Type B pancreatic cell (in vitro differentiated cells): Measurements from ENCODE around the gene SFSWAP. TPM values are rescaled to one million over a fixed set of nuclear protein-coding genes. Genes with fewer than 3 reads are reported as not detected.

Experiments used
- DNase-seq: peaks from one replicate; pipeline ENCODE4 v3.0.0; 2021; ENCODE audit warnings: mixed read lengths; ENCODE audit not compliant: unreplicated experiment; ENCODE audit errors: extremely low spot score
- H3K27ac Mint-ChIP-seq: 2 replicates; pipeline ENCODE4 v1.8.0; 2021; ENCODE audit warnings: mild to moderate bottlenecking, mixed read lengths
- H3K27me3 Mint-ChIP-seq: 2 replicates; pipeline ENCODE4 v1.8.0; 2021; ENCODE audit warnings: mixed read lengths
- H3K36me3 Mint-ChIP-seq: 2 replicates; pipeline ENCODE4 v1.8.0; 2021; ENCODE audit warnings: mixed read lengths
- H3K4me1 Mint-ChIP-seq: one replicate; pipeline ENCODE4 v1.8.0; 2021; ENCODE audit warnings: mixed read lengths; ENCODE audit not compliant: unreplicated experiment
- H3K4me3 Mint-ChIP-seq: 2 replicates; pipeline ENCODE4 v1.8.0; 2021; ENCODE audit warnings: mild to moderate bottlenecking, mixed read lengths
- H3K9me3 Mint-ChIP-seq: 2 replicates; pipeline ENCODE4 v1.8.0; 2021; ENCODE audit warnings: mixed read lengths
- CTCF ChIP-seq: fragments of 200-600 bp; sonication (generic); conservative IDR thresholded peaks from 2 replicates; pipeline ENCODE4 v1.5.0; 2021; ENCODE audit warnings: antibody characterized with exemption, mild to moderate bottlenecking
- total RNA-seq: library from RNA; stranded (reverse); gene quantifications from 2 replicates; pipeline ENCODE4 v1.2.1, GENCODE V29; 2021; ENCODE audit warnings: low replicate concordance

The SFSWAP gene
- total RNA-seq, 1 donor from 2014 or later, result 59.3 TPM

GRCh38 chr12:131824450-131824849 lies 113.6 kb downstream of the SFSWAP start:
- H3K4me3 Mint-ChIP-seq, result no peak overlapping the region
- H3K9me3 Mint-ChIP-seq, result no peaks in the 10 kb centered on the region
- DNase-seq, result no peak

DNA sequence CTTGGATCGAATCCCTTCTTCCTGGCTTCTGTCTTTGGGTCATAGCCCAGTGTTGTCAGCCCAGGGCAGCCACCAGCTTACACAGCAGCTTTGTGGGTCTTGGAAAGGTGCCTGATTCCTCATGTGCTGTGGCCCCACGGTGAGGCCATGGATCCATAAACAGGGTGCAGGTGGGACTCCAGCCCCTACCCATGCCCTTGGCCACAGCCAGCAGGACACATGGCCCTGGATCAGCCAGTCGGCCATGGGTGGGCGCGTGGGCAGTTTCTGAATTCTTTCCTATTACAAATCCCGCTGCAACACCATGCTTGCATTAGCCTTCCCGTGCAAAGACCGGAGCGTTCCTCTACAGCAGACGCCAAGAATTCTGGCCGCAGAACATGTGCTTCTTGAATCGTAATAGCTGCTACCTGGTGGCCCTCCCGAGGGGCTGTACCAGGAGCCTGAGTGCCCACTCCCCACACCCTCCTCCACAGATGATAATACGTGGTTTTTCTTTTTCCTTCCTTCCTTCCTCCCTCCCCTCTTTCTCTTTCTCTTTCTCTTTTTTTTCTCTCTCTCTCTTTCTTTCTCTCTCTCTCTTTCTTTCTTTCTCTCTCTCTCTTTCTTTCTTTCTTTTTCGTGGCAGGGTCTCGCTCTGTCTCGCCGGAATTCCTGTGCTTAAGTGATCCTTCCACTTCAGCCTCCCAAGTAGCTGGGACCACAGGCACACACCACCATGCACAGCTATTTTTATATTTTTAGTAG lies 114.4 kb downstream of the SFSWAP start:
- no peak for TF ChIP-seq CTCF
- no peak overlapping the region for H3K4me3 Mint-ChIP-seq

More at GRCh38 chr12:131824450-131824849, 113.6 kb downstream of the SFSWAP start:
- peaks cover 41% of the 10 kb centered on the region for H3K27me3 Mint-ChIP-seq
- no peaks in the 10 kb centered on the region for H3K36me3 Mint-ChIP-seq
- H3K27ac Mint-ChIP-seq, result no peak overlapping the region
- no peaks in the 10 kb centered on the region for H3K4me1 Mint-ChIP-seq
- no peak for TF ChIP-seq CTCF

DNA sequence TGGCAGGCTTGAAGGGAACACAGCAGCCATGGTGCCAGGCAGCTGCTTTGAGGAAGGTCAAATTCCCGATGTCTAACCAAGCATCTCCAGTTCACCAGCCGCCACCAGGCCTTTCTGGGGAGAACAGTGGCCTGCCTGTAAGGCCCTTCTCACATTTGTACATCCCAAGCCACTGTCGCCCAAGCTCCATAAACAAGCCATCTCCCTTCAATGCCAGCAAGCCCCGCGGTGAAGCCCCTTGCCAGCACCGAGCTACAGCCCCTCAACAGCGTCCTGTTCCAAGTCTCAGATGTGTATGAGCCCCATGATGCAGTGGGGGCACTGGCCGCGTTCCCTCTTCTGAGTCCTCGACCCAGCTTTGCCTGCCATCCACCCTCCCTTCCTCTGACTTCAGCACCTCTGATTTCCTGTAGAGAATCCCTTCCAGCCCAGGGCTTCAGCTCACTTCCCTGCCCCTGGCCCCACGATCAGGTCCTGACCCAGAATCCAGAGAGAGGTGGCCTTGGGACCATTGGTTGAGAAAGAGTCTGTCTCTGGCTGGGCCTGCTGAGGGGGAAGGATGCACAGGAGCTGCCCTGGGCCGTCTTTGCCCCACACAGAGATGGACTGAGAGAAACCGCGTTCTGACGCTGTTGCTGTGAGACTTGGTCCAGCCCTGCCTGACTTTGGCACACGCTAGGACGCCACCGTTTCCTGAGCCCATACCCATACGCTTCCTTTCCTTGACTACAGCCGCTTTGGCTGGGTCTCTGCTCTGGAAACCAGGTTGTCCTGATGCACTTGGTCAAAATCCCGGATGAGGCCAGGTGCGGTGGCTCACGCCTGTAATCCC lies 115.4 kb downstream of the SFSWAP start:
- Mint-ChIP-seq H3K36me3 (no peaks in the 10 kb centered on the region), H3K27ac (no peak overlapping the region), H3K9me3 (no peaks in the 10 kb centered on the region), H3K27me3 (peaks cover 49% of the 10 kb centered on the region), H3K4me1 (no peaks in the 10 kb centered on the region), H3K4me3 (peak overlapping the region; percentile 22)
- no peak for TF ChIP-seq CTCF
- no peak for DNase-seq

More for the DNA sequence above, 114.4 kb downstream of the SFSWAP start:
- no peaks in the 10 kb centered on the region for H3K9me3 Mint-ChIP-seq
- no peak overlapping the region for H3K27ac Mint-ChIP-seq
- H3K27me3 Mint-ChIP-seq, result peaks cover 43% of the 10 kb centered on the region
- H3K36me3 Mint-ChIP-seq, result no peaks in the 10 kb centered on the region
- no peak for DNase-seq
- no peaks in the 10 kb centered on the region for H3K4me1 Mint-ChIP-seq

GRCh38 chr12:131827961-131828534 lies 117.2 kb downstream of the SFSWAP start, which contains the start of gene MMP17:
Gene MMP17, plus strand, starts transcription at chr12:131828393. Its CDS starts 102 bp downstream, at chr12:131828495.
- TF ChIP-seq CTCF, result no peak
- Mint-ChIP-seq H3K4me1 (peaks cover 4% of the 10 kb centered on the region), H3K9me3 (no peaks in the 10 kb centered on the region), H3K4me3 (peak within 1 kb of the TSS; percentile 80), H3K27me3 (peaks cover 48% of the 10 kb centered on the region), H3K27ac (no peak within 1 kb of the TSS), H3K36me3 (no peaks in the 10 kb centered on the region)
- peak; percentile 73 for DNase-seq

- TF ChIP-seq CTCF, result no peak
- Mint-ChIP-seq H3K27me3 (peaks cover 51% of the 10 kb centered on the region), H3K4me1 (peaks cover 5% of the 10 kb centered on the region), H3K4me3 (peak overlapping the region; percentile 80), H3K36me3 (no peaks in the 10 kb centered on the region), H3K27ac (no peak overlapping the region), H3K9me3 (no peaks in the 10 kb centered on the region)
- DNase-seq, result peak; percentile 72
Observed at GRCh38 chr12:131828671-131829355, 117.9 kb downstream of the SFSWAP start.
